Activated effector memory CD4-positive, alpha-beta T cell treated with anti-CD3 and anti-CD28 coated beads, Interleukin-2, amount 50 U/mL, for 16 hours (primary cell): ENCODE data around the gene EFCAB14.
"Not testable (repeated sequence)": the region's sequence is repeated elsewhere in the genome, so short reads cannot be mapped to it uniquely, and the experiment has no call there.

Experiments
- DNase-seq: peaks from one replicate; pipeline ENCODE4 v3.0.0-alpha.2; 2020

EFCAB14 gene

GRCh38 chr1:46721686-46722205, 2.8 kb upstream of the EFCAB14 start:
- DNase-seq: no peak

DNA sequence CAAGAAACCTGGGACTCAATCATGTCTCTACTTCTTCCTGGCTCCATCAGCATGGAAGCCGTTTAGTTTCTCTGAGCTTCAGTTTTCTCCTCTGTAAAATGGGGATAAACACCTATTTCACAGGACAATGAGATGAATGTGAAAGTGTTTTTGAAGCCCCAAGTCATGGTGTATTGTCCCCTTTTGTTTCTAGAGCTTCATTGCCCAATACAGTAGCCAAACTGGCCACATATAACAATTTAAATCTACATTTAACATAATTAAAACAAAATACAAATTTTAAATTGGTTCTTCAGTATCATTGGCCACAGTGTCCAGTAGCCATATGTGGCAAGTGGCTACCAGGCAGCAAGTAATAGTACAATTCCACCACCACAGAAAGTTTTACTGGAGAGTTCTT, 2.3 kb upstream of the EFCAB14 start:
- no peak for DNase-seq

DNA sequence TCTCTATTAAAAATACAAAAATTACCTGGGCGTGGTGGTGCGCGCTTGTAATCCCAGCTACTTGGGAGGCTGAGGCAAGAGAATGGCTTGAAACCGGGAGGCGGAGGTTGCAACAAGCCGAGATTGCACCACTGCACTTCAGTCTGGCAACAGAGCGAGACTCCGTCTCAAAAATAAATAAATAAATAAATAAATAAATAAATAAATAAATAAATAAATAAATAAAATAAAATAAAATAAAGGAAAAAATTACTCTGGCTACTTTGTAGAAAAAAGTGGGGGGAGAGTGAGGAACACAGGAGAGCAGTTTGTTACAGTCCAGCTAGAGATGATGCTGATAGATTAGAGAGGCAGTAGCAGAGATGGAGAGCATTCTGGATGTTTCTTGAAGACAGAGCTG, 1.4 kb upstream of the EFCAB14 start:
- not testable (repeated sequence) for DNase-seq

GRCh38 chr1:46719689-46720088, 775 bp upstream of the EFCAB14 start:
- no peak for DNase-seq

- no peak for DNase-seq
Observed at GRCh38 chr1:46718340-46718726, 581 bp downstream of the EFCAB14 start.

DNA sequence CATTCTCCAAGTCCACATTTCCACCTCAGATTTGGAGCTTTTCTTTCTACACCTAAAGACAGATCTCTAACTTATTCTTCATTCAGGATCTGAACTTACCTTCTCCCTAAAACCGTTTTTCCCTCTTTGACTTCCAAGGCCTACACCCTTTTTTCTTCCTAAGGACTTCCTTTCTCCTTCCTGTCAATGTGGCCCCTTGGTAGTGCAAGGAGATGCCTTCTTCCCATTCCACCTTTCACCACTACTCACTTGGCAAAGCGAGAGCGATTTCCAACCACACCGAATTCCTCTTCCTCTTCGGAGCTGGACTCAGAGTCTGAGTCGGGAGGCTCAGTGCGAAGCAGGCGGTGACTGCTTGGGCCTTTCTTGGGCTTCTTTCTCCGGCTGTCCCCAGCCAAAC, 1.3 kb downstream of the EFCAB14 start:
- no peak for DNase-seq

DNA sequence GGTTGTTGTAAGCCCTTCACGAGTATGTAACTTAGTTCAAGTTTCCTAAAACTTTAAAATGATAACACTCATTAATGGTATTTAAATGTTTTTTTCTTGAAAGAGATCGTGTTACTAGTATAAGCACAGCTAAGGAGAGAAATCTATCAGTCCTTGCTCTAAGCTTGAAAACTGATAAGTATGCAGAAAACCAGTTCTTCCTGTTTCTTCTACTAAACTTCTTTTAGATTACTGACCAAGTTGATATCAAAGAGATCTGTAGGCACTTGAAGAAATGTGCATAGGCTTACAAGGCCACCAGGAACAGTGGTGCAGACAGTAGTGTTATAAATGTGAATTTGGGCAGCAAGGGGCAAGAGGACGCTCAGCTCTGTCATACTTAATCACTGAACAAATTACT, 3.9 kb downstream of the EFCAB14 start:
- no peak for DNase-seq

- no peak for DNase-seq
Observed at GRCh38 chr1:46708121-46708520, 10.8 kb downstream of the EFCAB14 start.

GRCh38 chr1:46705408-46705807, 13.5 kb downstream of the EFCAB14 start:
- no peak for DNase-seq

- DNase-seq: no peak
Observed at GRCh38 chr1:46703927-46704641, 14.8 kb downstream of the EFCAB14 start.

DNA sequence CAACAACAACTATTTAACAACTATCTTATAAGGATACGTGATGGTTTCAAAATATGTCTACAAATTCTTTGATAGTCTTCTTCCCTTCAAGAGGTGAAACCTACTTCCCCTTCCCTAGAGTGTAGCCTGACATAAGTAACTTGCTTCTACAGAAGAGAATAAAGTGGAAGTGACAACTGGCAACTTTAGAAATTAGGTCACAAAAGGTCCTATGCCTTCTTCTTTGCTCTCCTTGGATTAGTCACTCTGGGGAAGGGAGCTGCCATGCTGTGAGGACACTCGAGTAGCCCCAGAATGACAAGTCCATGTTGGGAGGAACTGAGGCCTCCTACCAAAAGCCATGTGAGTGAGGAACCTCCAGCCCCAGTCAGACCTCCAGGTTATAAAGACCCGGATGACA, 19.2 kb downstream of the EFCAB14 start:
- DNase-seq: no peak

- no peak for DNase-seq
Observed at GRCh38 chr1:46697053-46697452, 21.9 kb downstream of the EFCAB14 start.

- DNase-seq: not testable (repeated sequence)
Observed at GRCh38 chr1:46694676-46695075, 24.2 kb downstream of the EFCAB14 start.

DNA sequence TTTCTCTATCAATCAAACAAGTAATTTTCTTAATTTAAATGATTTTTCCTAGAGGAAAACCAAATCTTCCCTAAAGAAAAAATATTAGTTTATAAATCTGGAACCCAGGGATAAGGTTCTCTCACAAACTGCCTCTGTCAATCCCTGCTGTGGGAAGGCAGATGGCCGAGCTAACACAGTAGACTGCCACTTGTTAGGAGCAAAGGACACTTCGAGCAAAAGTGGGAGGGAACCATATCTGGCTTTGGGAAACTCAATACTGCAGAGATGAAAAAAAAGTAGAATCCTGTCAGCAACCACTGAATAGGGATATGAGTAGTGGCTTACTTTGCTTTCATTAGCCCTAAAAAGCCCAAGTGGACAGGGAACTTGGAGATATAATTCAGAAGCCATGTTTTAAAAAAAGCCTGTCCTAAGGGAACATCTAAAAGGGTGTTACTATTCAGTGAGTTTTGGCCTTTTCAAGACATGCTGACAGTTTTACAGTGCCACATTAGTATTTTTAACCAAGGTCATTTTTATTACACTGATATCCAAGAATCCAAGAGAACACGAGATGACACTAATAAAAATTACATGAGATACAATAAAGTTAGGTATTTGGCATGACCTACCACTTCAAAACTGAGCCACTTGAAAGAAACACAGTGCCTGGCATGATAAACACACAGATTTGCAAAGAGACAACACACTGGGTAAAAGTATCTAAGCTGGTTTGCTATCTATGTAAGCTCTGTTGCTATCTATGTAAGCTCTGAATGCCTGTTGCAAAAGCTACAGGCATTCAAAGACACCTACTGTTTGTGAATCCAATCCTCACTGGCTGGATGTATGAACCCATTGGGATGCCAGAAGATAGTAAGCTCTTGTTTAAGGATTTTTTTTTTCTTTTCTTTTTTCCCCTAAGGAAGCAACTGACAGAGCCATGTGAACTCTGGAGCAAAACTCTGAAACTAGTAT, 25.8 kb downstream of the EFCAB14 start:
- no peak for DNase-seq

- DNase-seq: no peak
Observed at GRCh38 chr1:46691997-46692790, 26.7 kb downstream of the EFCAB14 start.

- no peak for DNase-seq
Observed at GRCh38 chr1:46690931-46691421, 27.9 kb downstream of the EFCAB14 start.

GRCh38 chr1:46689897-46690296, 29.0 kb downstream of the EFCAB14 start:
- DNase-seq: no peak

DNA sequence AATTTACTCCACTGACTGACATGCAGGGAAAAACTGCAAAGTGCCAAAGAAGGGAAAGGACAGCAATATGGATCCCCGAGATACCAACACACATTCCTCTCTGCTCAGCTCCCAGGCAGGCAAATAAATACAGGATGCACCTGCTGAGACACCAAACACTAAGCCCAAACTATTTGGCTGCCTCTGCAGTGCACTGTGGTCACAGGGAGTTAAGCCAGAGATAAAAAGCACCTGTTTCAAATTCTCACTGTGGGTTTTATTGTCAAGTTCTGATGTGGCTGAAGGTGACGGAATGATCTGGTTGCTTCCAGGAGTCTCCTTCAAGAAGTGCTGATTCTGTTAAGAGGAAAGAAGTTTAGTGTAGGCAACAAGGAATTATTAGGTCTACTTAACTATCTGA, 29.6 kb downstream of the EFCAB14 start:
- DNase-seq: no peak

- no peak for DNase-seq
Observed at GRCh38 chr1:46687921-46688509, 30.9 kb downstream of the EFCAB14 start.

DNA sequence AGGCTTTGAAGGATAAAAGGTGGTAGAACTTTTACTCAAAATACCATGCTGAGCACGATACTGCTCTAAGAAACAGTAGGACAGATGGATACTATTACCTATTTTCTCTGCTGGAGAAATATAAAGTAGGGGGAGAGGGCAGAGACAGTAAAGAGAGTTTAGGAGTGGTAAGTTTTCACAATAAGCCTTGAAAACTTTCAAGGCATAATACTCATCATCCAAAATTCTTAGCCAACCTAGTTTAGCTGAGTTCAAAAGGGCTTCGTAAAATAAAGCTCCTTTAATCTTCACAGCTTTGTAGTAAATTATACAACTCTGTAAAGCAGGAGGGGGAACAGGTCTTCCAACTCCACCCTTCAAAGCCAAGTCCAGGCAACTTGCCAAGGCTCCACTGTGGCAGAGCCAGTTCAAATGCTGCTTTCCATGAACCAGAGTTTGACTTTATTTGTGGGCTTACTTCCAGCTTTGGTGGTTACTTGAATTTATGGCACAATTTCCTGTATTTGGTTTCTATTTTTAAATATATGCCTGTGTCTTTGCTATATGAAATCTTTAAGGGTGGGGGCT, 31.7 kb downstream of the EFCAB14 start:
- no peak for DNase-seq

- no peak for DNase-seq
Observed at GRCh38 chr1:46686255-46686654, 32.7 kb downstream of the EFCAB14 start.

DNA sequence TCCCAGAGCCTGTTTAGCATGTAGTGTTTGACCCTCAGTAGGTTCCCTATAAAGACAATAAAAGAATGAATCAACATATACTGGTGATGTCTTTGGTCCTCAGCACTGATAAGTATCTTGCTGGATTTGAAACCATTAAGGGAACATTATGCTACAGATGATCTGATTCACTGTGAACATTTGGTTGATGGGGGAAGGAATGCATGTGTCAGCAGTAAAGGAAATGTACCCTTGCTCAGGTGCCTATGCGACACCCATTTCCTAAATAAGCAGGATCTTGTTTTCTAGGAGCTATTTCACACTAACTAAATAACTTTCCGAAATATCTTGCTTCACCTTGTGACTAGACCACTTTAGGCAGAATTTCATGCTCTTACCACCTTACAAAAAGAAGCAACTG, 34.2 kb downstream of the EFCAB14 start:
- DNase-seq: no peak
